Central memory CD8-positive, alpha-beta T cell (primary cell): ENCODE data around the gene PPP1R10.

ENCODE experiments used
- ATAC-seq: fragments of 150-1000 bp; cut with Tn5 transposase; replicated peaks from 2 replicates; pipeline ENCODE4 v1.10.0; 2022; ENCODE audit warnings: mild to moderate bottlenecking, moderate FRiP score, moderate number of reproducible peaks; ENCODE audit not compliant: poor library complexity, severe bottlenecking; ENCODE audit errors: extremely low read depth
- DNase-seq, 2 donors: peaks; one replicate each; pipeline ENCODE4 v3.0.0; 2021; ENCODE audit warnings: low spot score in 2 of 2
- H3K27ac Mint-ChIP-seq: one replicate; pipeline ENCODE4 v1.8.0; 2022; ENCODE audit warnings: low read depth, mild to moderate bottlenecking, moderate library complexity, mixed read lengths
- H3K27me3 Mint-ChIP-seq: one replicate; pipeline ENCODE4 v1.8.0; 2022; ENCODE audit warnings: mixed read lengths
- H3K36me3 Mint-ChIP-seq: one replicate; pipeline ENCODE4 v1.8.0; 2022; ENCODE audit warnings: mild to moderate bottlenecking, moderate library complexity, mixed read lengths; ENCODE audit not compliant: insufficient read depth
- H3K4me1 Mint-ChIP-seq: one replicate; pipeline ENCODE4 v1.8.0; 2022; ENCODE audit warnings: mixed read lengths
- H3K4me3 Mint-ChIP-seq: one replicate; pipeline ENCODE4 v1.8.0; 2022; ENCODE audit warnings: mild to moderate bottlenecking, moderate library complexity, mixed read lengths
- H3K9me3 Mint-ChIP-seq: one replicate; pipeline ENCODE4 v1.8.0; 2022; ENCODE audit warnings: mixed read lengths

Gene PPP1R10

GRCh38 chr6:30645989-30646388 is 28.9 kb upstream of the PPP1R10 start:
- H3K27me3 Mint-ChIP-seq, result no peaks in the 10 kb centered on the region
- ATAC-seq (no peak), DNase-seq (no peak)
- H3K4me1 Mint-ChIP-seq, result peaks cover 25% of the 10 kb centered on the region
- H3K4me3 Mint-ChIP-seq, result no peak overlapping the region
- no peak overlapping the region for H3K27ac Mint-ChIP-seq
- H3K36me3 Mint-ChIP-seq, result peaks cover 19% of the 10 kb centered on the region
- no peaks in the 10 kb centered on the region for H3K9me3 Mint-ChIP-seq

- H3K27ac Mint-ChIP-seq, result no peak overlapping the region
- no peak overlapping the region for H3K4me3 Mint-ChIP-seq
- peaks cover 25% of the 10 kb centered on the region for H3K4me1 Mint-ChIP-seq
- peaks cover 13% of the 10 kb centered on the region for H3K36me3 Mint-ChIP-seq
- ATAC-seq, result no peak
- H3K9me3 Mint-ChIP-seq, result no peaks in the 10 kb centered on the region
- no peak for DNase-seq
- no peaks in the 10 kb centered on the region for H3K27me3 Mint-ChIP-seq
Measured at GRCh38 chr6:30644769-30645168, 27.7 kb upstream of the PPP1R10 start.

GRCh38 chr6:30643656-30644055 is 26.6 kb upstream of the PPP1R10 start:
- no peak for ATAC-seq
- DNase-seq, result no peak
- H3K4me1 Mint-ChIP-seq, result peaks cover 21% of the 10 kb centered on the region
- H3K27ac Mint-ChIP-seq, result no peak overlapping the region
- no peak overlapping the region for H3K4me3 Mint-ChIP-seq
- H3K9me3 Mint-ChIP-seq, result no peaks in the 10 kb centered on the region
- H3K27me3 Mint-ChIP-seq, result no peaks in the 10 kb centered on the region
- peaks cover 9% of the 10 kb centered on the region for H3K36me3 Mint-ChIP-seq

GRCh38 chr6:30641048-30641447 is 24.0 kb upstream of the PPP1R10 start:
- Mint-ChIP-seq H3K27me3 (no peaks in the 10 kb centered on the region), H3K9me3 (no peaks in the 10 kb centered on the region), H3K27ac (peak overlapping the region; percentile 9), H3K4me1 (peaks cover 10% of the 10 kb centered on the region), H3K4me3 (no peak overlapping the region), H3K36me3 (peaks cover 9% of the 10 kb centered on the region)
- ATAC-seq (no peak), DNase-seq (no peak)

- H3K4me1 Mint-ChIP-seq, result peaks cover 6% of the 10 kb centered on the region
- no peak overlapping the region for H3K27ac Mint-ChIP-seq
- H3K9me3 Mint-ChIP-seq, result no peaks in the 10 kb centered on the region
- ATAC-seq (no peak), DNase-seq (no peak)
- H3K27me3 Mint-ChIP-seq, result no peaks in the 10 kb centered on the region
- no peak overlapping the region for H3K4me3 Mint-ChIP-seq
- H3K36me3 Mint-ChIP-seq, result peaks cover 9% of the 10 kb centered on the region
Measured at GRCh38 chr6:30640481-30640880, 23.4 kb upstream of the PPP1R10 start.

- ATAC-seq (no peak), DNase-seq (no peak)
- Mint-ChIP-seq H3K4me1 (no peaks in the 10 kb centered on the region), H3K27ac (no peak overlapping the region), H3K27me3 (no peaks in the 10 kb centered on the region), H3K9me3 (no peaks in the 10 kb centered on the region), H3K4me3 (no peak overlapping the region), H3K36me3 (peaks cover 6% of the 10 kb centered on the region)
Measured at GRCh38 chr6:30635834-30636233, 18.8 kb upstream of the PPP1R10 start.

- Mint-ChIP-seq H3K36me3 (peaks cover 44% of the 10 kb centered on the region), H3K4me1 (peaks cover 27% of the 10 kb centered on the region), H3K4me3 (peak within 1 kb of the TSS; percentile 86), H3K27me3 (no peaks in the 10 kb centered on the region), H3K9me3 (no peaks in the 10 kb centered on the region), H3K27ac (peak within 1 kb of the TSS; percentile 91)
- ATAC-seq (peak; percentile 99), DNase-seq (peak; percentile 83 to 84)
Measured at GRCh38 chr6:30626484-30627366, 9.7 kb upstream of the PPP1R10 start, which contains the start of gene ATAT1. ATAT1 (plus strand) TSS chr6:30626874.

- Mint-ChIP-seq H3K27me3 (no peaks in the 10 kb centered on the region), H3K27ac (peak overlapping the region; percentile 91), H3K36me3 (peaks cover 56% of the 10 kb centered on the region), H3K9me3 (no peaks in the 10 kb centered on the region), H3K4me1 (peaks cover 27% of the 10 kb centered on the region), H3K4me3 (peak overlapping the region; percentile 86)
- DNase-seq (no peak), ATAC-seq (no peak)
Measured at GRCh38 chr6:30625511-30625910, 8.5 kb upstream of the PPP1R10 start.

- DNase-seq (no peak), ATAC-seq (no peak)
- Mint-ChIP-seq H3K27ac (peak overlapping the region; percentile 99), H3K27me3 (no peaks in the 10 kb centered on the region), H3K4me3 (peak overlapping the region; percentile 93), H3K36me3 (peaks cover 71% of the 10 kb centered on the region), H3K4me1 (peaks cover 32% of the 10 kb centered on the region), H3K9me3 (no peaks in the 10 kb centered on the region)
Measured at GRCh38 chr6:30619561-30619960, 2.5 kb upstream of the PPP1R10 start.

GRCh38 chr6:30618270-30618797 is 1.3 kb upstream of the PPP1R10 start:
- H3K9me3 Mint-ChIP-seq, result no peaks in the 10 kb centered on the region
- DNase-seq (no peak), ATAC-seq (no peak)
- H3K4me3 Mint-ChIP-seq, result peak overlapping the region; percentile 93
- H3K4me1 Mint-ChIP-seq, result peaks cover 44% of the 10 kb centered on the region
- no peaks in the 10 kb centered on the region for H3K27me3 Mint-ChIP-seq
- H3K36me3 Mint-ChIP-seq, result peaks cover 73% of the 10 kb centered on the region
- H3K27ac Mint-ChIP-seq, result peak overlapping the region; percentile 99

GRCh38 chr6:30617565-30618269 is 674 bp upstream of the PPP1R10 start, which contains the start of gene MRPS18B:
MRPS18B (plus strand) TSS chr6:30617840; CDS start chr6:30617866, 26 bp downstream.
- Mint-ChIP-seq H3K36me3 (peaks cover 67% of the 10 kb centered on the region), H3K9me3 (no peaks in the 10 kb centered on the region), H3K4me1 (peaks cover 48% of the 10 kb centered on the region), H3K27ac (peak within 1 kb of the TSS; percentile 99), H3K4me3 (peak within 1 kb of the TSS; percentile 93), H3K27me3 (no peaks in the 10 kb centered on the region)
- ATAC-seq, result peak; percentile 82
- DNase-seq, result peak; percentile 91 to 97

- no peaks in the 10 kb centered on the region for H3K27me3 Mint-ChIP-seq
- H3K4me1 Mint-ChIP-seq, result peaks cover 58% of the 10 kb centered on the region
- ATAC-seq (no peak), DNase-seq (peak; percentile 36 to 46)
- H3K4me3 Mint-ChIP-seq, result peak overlapping the region; percentile 93
- no peaks in the 10 kb centered on the region for H3K9me3 Mint-ChIP-seq
- peak overlapping the region; percentile 99 for H3K27ac Mint-ChIP-seq
- peaks cover 55% of the 10 kb centered on the region for H3K36me3 Mint-ChIP-seq
Measured at GRCh38 chr6:30615958-30616810, 859 bp downstream of the PPP1R10 start.
